Non-pigmented ciliary epithelial cell (primary cell): ENCODE results near the gene RNASEH2B.
A peak's percentile ranks its signal among the peaks of the same experiment; 100 is the strongest.

Experiments
- DNase-seq: peaks from one replicate; pipeline ENCODE4 v3.0.0-alpha.2; 2010; ENCODE audit warnings: low read depth

Gene RNASEH2B

DNA sequence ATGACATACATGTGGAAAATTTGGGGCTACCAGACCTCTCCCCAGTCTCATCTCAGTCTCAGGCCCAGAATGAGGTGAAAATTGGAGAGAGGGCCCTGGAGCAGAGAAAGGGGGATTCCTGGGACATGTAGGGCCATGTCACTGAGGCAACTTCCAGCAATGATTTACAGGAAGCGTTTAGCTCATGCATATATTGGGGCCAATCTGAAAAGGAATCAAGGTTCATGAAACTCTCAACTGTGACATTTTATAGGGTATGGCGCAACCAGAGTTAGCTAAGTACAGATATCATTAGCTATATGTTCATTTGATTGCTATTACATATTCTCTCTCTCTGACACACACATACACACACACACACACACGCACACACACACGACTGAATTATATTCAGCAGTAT is 86.3 kb downstream of the RNASEH2B start:
- no peak for DNase-seq

DNA sequence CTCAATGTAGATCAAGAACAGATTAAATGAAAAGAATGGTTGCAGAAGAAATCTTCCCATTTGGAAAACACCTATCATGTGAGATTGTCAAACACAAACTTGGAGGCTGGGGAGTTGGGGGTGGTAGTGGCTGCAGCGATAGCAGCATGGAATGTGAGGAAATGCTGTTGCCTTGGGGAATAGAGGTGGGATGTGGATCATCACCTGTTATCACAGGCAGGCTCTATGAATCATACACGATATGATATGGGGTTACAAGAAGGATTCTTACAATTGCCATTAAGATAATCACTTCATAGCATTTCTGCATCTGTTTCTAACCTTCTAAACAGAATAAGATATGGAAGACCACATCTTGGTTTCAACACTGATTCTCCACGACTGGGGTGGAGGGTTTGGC is 88.7 kb downstream of the RNASEH2B start:
- DNase-seq: no peak

DNA sequence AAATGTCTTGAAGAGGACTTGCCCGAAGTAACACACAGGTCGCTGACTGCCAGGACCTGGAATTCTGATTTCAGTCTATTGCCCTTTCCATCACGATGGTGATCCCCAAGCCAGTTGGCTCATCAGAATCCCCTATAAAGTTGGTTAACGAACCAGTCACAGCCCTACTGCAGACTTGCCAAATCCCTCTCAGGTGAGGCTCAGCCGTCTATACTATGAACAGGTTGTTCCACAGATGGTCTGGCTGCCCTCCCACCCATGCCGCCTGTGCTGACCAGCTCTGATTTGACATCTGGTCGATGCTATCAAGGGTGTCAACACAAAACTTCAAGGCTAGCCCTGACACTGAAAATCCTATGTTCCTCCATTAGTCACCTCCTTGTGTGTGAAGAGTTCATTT is 90.0 kb downstream of the RNASEH2B start:
- DNase-seq: no peak

DNA sequence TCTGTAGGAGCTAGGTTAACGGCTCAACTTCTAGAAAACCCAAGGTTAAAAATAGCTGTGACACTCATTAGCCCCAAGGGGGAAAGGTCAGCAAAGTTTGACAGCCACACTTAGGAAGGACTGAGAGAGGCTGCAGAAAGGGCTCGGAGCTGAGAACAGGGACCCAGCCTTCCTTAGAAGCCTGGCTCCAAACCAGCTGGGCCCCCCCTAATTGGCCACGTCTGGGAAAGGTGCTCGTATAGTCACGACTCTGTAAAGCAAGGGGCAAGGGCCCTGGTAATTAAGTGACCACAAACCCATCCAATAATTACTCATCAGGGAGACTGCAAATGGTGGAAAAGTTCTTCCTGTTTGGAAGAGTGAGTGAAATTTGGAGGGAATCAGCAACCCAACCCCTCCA is 90.5 kb downstream of the RNASEH2B start:
- no peak for DNase-seq

DNA sequence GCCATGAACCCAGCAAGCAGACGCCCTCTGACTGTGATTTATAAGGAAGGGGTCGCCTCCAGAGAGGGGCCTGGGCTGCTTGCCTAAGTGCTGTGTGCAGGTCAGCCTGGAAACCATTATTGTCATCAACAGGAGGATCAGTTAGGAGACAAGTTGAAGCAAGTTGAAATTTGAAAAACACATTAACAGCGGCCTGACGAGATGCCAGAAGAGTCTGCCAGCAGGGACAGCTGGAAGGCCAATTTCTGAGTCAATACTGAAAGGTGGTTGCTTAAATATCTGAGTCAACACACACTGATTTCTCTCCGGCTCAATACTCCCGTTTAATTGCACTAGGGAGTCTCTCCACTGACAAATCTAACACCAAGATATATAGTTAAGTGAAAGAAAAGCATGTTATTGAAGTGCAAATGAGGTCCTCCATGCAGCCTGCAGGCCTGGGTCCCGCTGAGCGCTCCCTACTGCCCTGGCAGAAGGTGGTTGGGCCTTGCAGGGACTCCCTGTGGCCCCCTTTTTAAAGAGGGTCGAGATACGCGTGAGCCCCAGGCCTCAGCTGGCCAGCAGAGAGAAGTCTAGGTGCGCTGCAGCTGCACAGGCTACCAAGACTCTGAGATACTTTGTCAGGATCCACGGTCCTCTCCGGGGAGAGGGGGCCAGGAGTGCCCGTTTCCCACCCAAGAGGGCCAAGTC is 91.1 kb downstream of the RNASEH2B start:
- DNase-seq: peak; percentile 8

DNA sequence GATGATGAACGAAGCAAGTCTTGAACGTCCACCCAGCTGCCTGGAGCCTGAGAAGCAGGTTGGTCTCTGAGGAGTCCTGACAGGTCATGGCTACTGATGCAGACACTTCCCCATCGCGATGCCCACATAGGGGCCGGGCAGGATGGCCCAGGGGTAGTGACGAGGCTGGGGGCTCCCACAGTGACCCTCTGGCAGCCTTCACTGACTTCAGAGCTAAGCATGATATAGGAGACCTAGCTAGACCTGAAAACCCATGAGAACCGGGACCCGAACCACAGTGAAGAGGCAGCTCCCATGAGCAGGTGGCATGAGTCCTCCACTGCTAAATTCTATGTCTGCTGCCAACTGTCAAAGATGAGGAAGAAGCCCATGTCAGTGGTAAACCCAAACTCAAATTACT is 91.7 kb downstream of the RNASEH2B start:
- DNase-seq: no peak

DNA sequence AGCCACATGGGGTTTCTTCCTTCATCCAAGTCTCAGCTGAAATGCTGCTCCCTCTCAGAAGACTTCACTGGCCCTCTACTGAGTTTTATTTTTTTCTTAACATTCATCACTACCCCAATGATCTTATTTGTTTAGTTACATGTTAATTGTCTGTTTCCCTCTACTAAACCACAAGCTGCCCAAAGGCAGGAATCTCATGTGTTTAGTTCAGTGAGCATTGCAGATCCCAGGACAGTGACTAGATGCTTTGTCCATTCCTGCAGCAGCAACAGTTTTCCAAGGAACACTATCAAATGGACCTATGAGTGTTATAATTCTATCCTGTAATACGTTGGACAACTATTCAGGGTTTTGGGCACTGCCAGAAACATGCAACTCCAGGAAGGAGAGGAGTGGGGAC is 93.1 kb downstream of the RNASEH2B start:
- no peak for DNase-seq

DNA sequence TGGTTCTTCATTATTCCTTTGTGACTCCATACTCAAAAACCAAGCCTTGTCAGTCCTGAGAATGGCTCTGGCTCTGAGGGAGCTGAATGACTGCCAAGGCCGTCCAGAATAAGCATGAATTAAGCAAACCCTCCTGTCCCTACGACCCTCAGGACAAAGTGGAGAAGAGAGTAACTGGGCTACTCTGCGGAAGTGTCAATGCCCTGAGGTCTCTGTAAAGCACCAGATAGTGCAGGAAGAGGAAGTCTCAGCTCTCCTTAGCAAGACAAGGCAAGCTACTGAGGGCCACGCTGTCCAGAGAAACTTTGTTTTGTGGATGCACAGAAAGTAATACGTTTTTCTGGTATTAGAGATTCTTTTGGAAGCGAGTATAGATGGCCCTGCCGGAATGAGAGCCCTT is 94.1 kb downstream of the RNASEH2B start:
- no peak for DNase-seq

DNA sequence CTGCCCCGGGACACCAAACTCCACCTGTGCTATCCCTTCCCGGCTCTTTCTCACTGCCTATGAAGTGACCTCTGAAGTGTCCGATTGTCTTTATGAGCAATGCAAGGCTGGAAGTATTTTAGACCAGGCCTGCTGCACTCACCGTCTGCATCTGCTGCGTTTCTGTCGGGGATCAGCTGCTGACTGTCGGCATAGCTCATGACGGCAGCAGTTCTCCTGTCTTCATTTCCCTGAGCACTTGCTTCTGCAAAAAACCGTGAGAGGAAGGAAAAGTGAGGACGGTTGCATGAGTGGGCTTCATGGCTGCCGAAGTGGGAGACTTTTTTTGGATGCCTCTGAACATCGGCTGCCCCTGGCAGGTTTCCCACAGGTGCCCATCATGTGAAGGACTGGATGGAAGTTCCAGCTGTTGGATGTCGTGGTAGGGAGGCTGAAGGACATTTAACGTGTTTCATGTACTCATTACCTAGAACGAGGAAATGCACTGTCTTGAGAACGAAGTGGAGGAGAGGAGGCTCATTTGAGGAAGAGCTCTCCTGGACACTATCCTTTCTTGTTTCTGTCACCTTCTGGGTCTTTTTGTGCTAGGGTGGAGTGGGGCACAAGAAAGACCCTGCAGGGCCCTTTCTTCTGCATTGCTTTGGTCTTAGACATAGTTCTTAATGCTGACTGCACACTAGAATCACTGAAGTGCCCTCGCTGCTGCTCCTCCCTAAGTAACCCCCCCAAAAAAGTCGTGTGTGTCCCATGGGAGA is 94.7 kb downstream of the RNASEH2B start:
- DNase-seq: no peak

DNA sequence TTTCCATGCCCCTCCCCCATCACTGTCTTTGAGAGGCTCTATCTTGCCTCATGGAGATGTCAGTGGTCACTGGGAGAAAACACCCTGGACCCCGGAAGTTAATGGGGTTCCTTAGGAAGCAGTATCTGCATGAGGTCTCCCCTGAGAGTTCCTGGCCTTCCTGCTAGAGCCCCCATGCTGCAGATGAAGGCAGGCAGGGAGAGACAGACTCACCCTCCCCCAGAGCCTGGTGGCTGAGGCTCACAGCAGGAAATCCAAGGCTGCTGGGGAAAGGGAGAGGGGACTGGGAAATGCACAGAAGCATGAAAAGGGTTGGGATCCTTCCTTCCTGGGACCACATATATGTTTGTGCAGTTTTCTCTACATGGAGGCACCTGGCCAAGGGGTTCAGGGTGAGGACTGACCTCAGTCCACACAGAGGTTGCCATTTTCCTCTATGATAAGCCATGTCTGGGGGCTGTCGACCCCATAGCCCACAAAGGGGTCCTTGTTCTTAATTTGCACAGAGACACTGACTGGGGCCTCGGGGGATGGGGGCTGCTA is 95.4 kb downstream of the RNASEH2B start:
- no peak for DNase-seq

DNA sequence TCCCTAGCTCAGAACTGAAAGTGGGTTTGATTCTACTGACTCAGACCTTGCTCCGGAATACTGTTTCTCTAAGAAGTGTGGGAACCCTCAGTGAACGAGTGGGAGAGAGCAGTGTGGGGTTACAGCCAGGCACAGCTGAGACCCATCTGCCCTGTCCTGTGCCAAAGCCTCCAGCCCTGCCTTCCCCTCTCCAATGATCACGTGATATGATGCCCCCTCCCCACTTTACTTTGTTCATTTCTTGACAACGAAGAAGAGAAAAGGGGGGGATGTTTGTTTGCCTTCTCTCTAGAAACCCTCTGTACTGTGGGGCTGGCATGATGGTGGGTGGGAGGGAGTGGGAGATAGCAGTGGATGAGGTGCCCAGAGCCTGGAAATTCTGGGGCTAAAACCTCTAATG is 96.0 kb downstream of the RNASEH2B start:
- DNase-seq: no peak
